Right lobe of liver (tissue), 6 donors: ENCODE data around the gene ANKDD1A. TPM values are rescaled to one million over a fixed set of nuclear protein-coding genes. Genes with fewer than 3 reads are reported as not detected.

ENCODE experiments used
- ATAC-seq, 4 donors: fragments of 200-7000 bp; cut with Tn5 transposase; one replicate each; pipeline ENCODE4 v1.9.1; 2020; ENCODE audit warnings: mild to moderate bottlenecking in 4 of 4, moderate library complexity in 4 of 4
- DNase-seq, 3 donors: peaks; one replicate each; pipeline ENCODE4 v3.0.0-alpha.2; 2020
- H3K27ac ChIP-seq, 3 donors: fragments of 200-600 bp; one replicate each; pipeline ENCODE4 v1.8.0; 2022
- H3K27me3 ChIP-seq, 2 donors: fragments of 200-600 bp; one replicate each; pipeline ENCODE4 v1.8.0; 2022
- H3K36me3 ChIP-seq, 4 donors: fragments of 200-600 bp; sonication (generic) in 1 of 4; one replicate each; pipeline versions ENCODE4 v1.5.1 to v1.8.0; 2017 to 2022; ENCODE audit warnings: control low read depth in 1 of 4
- H3K4me1 ChIP-seq, 4 donors: fragments of 200-600 bp; sonication (generic) in 1 of 4; one replicate each; pipeline versions ENCODE4 v1.5.1 to v1.8.0; 2017 to 2022; ENCODE audit warnings: control low read depth in 1 of 4
- H3K4me3 ChIP-seq, 3 donors: fragments of 200-600 bp; one replicate each; pipeline ENCODE4 v1.8.0; 2022
- H3K9me3 ChIP-seq, 4 donors: fragments of 200-600 bp; sonication (generic) in 1 of 4; one replicate each; pipeline versions ENCODE4 v1.5.1 to v1.8.0; 2017 to 2022; ENCODE audit warnings: control low read depth in 1 of 4
- CTCF ChIP-seq, 4 donors: fragments of 200-600 bp in 3 of 4; fragments of 450-650 bp in 1 of 4; IDR thresholded peaks; one replicate each; pipeline versions ENCODE4 v1.5.1 to v1.8.0; 2016 to 2022; ENCODE audit warnings: antibody characterized with exemption in 4 of 4, mild to moderate bottlenecking in 2 of 4
- POLR2A ChIP-seq: fragments of 450-650 bp; IDR thresholded peaks from one replicate; pipeline ENCODE4 v1.6.1; 2017; ENCODE audit warnings: antibody characterized with exemption, mild to moderate bottlenecking
- WGBS: methylation state at CpG from one replicate; pipeline ENCODE4 v1.1.6; 2018; ENCODE audit warnings: low coverage, low lambda C conversion rate; ENCODE audit not compliant: insufficient coverage; ENCODE audit errors: missing lambda C conversion rate; 5-methylcytosine and 5-hydroxymethylcytosine counted together
- intact Hi-C, 2 donors: fragments of 100-400 bp; cut with DNase I; formaldehyde crosslinking; loops; one replicate each; pipeline versions ENCODE4 v1.11.2 to v1.14.1; 2022
- total RNA-seq, 6 experiments: library from RNA; depleted of rRNA in 2 of 6; stranded (reverse); fragments of >200 nt in 2 of 6; fragmentation: NEBNext Ultra II Directional in 3 of 6; extraction: Animal tissue kit (Norgen Biotek cat#: 25700) in 3 of 6; gene quantifications; one replicate each; pipeline versions ENCODE4 v1.1.0 to v1.2.4, GENCODE V29; 2016 to 2023
- donor health status: DM: no; HTN: yes; CAD: no.
- donor health status: DM: no; HTN: no; CAD: no.
- donor health status: DM: no; HTN: no; CAD: no.
- donor health status: DM: no; HTN: yes; CAD: no.
- donor health status: DM: no; HTN: yes; CAD: no.

The ANKDD1A gene
- total RNA-seq, 6 experiments from 2014 or later, result 0.29 to 1.1 (median 0.47) TPM

DNA sequence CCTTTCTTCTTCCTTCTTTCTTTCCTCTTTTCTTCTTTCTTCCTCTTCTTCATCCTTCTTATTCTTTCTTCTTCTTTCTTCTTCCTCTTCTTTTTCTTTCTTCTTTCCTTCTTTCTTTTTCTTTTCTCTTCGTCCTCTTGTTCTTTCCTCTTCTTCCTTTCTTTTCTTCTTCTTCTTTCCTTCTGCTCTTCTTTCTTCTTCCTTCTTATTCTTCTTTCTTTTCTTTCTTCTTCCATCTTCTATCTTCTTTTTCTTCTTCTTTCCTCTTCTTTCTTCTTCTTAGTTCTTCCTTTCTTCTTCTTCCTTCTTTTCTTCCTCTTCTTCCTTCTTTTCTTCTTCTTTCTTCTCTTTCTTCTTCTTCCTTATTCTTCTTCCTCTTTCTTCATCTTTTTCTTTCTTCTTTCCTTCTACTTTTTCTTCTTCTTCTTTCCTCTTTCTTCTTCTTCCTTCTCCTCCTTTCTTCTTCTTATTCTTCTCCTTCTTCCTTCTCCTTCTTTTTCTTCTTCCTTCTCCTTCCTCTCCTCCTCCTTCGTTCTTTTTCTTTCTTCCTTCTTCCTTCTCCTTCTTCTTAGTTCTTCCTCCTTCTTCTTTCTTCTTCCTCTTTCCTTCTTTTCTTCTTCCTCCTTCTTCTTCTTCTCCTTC lies 40.2 kb downstream of the ANKDD1A start:
- Histone ChIP-seq H3K27me3 (no peaks in the 10 kb centered on the region), H3K4me1 (no peaks in the 10 kb centered on the region), H3K27ac (no peak overlapping the region), H3K36me3 (peaks cover 0 to 11% (median 5%) of the 10 kb centered on the region in 4 donors), H3K4me3 (no peak overlapping the region), H3K9me3 (no peaks in the 10 kb centered on the region)
- WGBS, result 85% methylated on average over 2 of the region's 2 CpGs
- ATAC-seq (no peak), DNase-seq (no peak)
- intact Hi-C loops, result no loop called here
- TF ChIP-seq CTCF (IDR thresholded peaks at IDR 0.05) (no peak), POLR2A (no peak)

DNA sequence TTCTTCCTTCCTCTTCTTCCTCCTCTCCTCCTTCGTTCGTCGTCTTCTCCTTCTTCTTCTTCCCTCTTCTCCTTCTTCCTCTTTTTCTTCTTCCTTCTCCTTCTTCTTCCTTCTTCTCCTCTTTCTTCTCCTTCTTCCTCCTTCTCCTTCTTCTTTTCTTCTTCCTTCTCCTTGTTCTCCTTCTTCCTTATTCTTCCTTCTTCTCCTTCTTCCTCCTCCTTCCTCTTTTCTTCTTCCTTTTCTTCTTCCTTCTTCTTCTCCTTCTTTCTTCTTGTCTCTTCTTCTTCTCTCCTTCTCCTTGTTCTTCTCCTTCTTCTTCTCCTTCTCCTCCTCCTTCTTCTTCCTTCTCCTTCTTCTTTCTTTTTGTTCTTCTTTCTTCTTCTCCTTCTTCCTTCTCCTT lies 42.7 kb downstream of the ANKDD1A start:
- no peak overlapping the region for H3K4me3 ChIP-seq
- no peak for TF ChIP-seq POLR2A
- TF ChIP-seq CTCF (IDR thresholded peaks at IDR 0.05), result no peak
- no peak for ATAC-seq
- H3K36me3 ChIP-seq, result peaks cover 0 to 22% (median 5%) of the 10 kb centered on the region in 4 donors
- DNase-seq, result no peak
- intact Hi-C loops, result no loop called here
- H3K27ac ChIP-seq, result no peak overlapping the region
- WGBS, result 40% methylated on average over 3 of the region's 3 CpGs
- no peaks in the 10 kb centered on the region for H3K27me3 ChIP-seq
- no peaks in the 10 kb centered on the region for H3K9me3 ChIP-seq
- H3K4me1 ChIP-seq, result no peaks in the 10 kb centered on the region

DNA sequence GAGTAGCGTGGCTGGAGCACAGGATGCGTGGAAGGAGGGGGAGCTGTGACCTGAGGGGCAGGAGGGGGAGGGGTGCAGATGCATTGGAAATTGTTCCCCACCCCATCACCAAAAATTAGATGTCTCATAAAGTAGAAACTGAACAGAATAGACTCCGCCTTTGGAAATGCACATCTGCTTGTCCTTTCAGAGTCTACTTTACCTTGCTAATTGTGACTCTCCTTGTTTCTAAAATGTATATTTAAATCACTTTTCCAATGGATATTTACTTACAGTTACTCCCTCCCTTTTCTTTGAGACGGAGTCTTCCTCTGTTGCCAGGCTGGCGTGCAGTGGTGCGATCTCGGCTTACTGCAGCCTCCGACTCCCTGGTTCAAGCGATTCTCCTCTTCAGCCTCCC lies 47.4 kb downstream of the ANKDD1A start:
- no peak overlapping the region for H3K27ac ChIP-seq
- H3K27me3 ChIP-seq, result no peaks in the 10 kb centered on the region
- TF ChIP-seq POLR2A (no peak), CTCF (IDR thresholded peaks at IDR 0.05) (no peak)
- ATAC-seq, result no peak
- no peak overlapping the region for H3K4me3 ChIP-seq
- no peaks in the 10 kb centered on the region for H3K4me1 ChIP-seq
- DNase-seq, result no peak
- 97% methylated on average over 9 of the region's 9 CpGs for WGBS
- intact Hi-C loops, result no loop called here
- H3K9me3 ChIP-seq, result no peaks in the 10 kb centered on the region
- peaks cover 0 to 65% (median 23%) of the 10 kb centered on the region in 4 donors for H3K36me3 ChIP-seq

DNA sequence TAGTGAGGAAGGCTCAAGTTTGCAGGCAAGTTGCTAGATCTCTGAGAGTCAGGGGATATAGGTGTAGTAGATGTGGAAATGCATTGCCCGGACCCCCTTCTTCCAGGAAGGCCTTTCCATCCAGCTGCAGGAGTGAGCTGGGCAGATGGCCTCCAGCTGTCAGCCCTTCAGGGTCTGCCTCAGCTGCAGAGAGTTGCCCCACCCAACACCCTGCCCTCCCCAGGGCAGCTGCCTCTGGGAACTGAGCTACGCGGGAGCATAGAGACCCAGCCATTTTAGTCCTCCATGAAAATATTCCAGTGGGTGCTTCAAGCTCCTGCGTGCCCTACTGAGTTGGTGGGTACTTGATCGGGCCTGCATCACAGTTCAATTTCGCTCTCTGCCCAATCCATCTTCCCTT lies 48.5 kb downstream of the ANKDD1A start:
- TF ChIP-seq CTCF (IDR thresholded peaks at IDR 0.05) (no peak), POLR2A (no peak)
- Histone ChIP-seq H3K36me3 (peaks cover 0 to 76% (median 32%) of the 10 kb centered on the region in 4 donors), H3K27me3 (no peaks in the 10 kb centered on the region), H3K9me3 (no peaks in the 10 kb centered on the region), H3K4me3 (no peak overlapping the region), H3K4me1 (no peaks in the 10 kb centered on the region), H3K27ac (no peak overlapping the region)
- no peak for DNase-seq
- intact Hi-C loops, result no loop called here
- ATAC-seq, result no peak
- 100% methylated on average over 2 of the region's 6 CpGs for WGBS

- Histone ChIP-seq H3K4me1 (no peaks in the 10 kb centered on the region), H3K9me3 (no peaks in the 10 kb centered on the region), H3K27me3 (no peaks in the 10 kb centered on the region), H3K36me3 (peaks cover 0 to 76% (median 31%) of the 10 kb centered on the region in 4 donors), H3K27ac (no peak overlapping the region), H3K4me3 (no peak overlapping the region)
- ATAC-seq (no peak), DNase-seq (no peak)
- intact Hi-C loops, result no loop called here
- TF ChIP-seq CTCF (IDR thresholded peaks at IDR 0.05) (no peak), POLR2A (no peak)
- no CpG with 5 or more reads among the region's 5 CpGs for WGBS
Observed at GRCh38 chr15:64961013-64961412, 49.3 kb downstream of the ANKDD1A start.
